ENCODE results near the gene MFAP2.
"Not testable (repeated sequence)": the region's sequence is repeated elsewhere in the genome, so short reads cannot be mapped to it uniquely, and the experiment has no call there.

Gene MFAP2

GRCh38 chr1:16958475-16958874, 21.9 kb downstream of the MFAP2 start:
- DNase-seq = no peak

GRCh38 chr1:16957731-16958130, 22.7 kb downstream of the MFAP2 start:
- no peak for DNase-seq

- no peak for DNase-seq
Measured at GRCh38 chr1:16956775-16957174, 23.6 kb downstream of the MFAP2 start.

- DNase-seq = no peak
Measured at GRCh38 chr1:16955186-16955585, 25.2 kb downstream of the MFAP2 start.

- no peak for DNase-seq
Measured at GRCh38 chr1:16954579-16954978, 25.8 kb downstream of the MFAP2 start.

- not testable (repeated sequence) for DNase-seq
Measured at GRCh38 chr1:16952376-16952775, 28.0 kb downstream of the MFAP2 start.

GRCh38 chr1:16949026-16949425, 31.4 kb downstream of the MFAP2 start:
- peak; percentile 54 for DNase-seq

- DNase-seq = not testable (repeated sequence)
Measured at GRCh38 chr1:16948282-16948891, 32.0 kb downstream of the MFAP2 start.

GRCh38 chr1:16946646-16947045, 33.8 kb downstream of the MFAP2 start:
- DNase-seq = no peak

GRCh38 chr1:16946185-16946584, 34.2 kb downstream of the MFAP2 start:
- not testable (repeated sequence) for DNase-seq

- DNase-seq = not testable (repeated sequence)
Measured at GRCh38 chr1:16945512-16945911, 34.9 kb downstream of the MFAP2 start.

- no peak for DNase-seq
Measured at GRCh38 chr1:16944038-16944437, 36.4 kb downstream of the MFAP2 start.

GRCh38 chr1:16939386-16940180, 40.8 kb downstream of the MFAP2 start:
- DNase-seq = not testable (repeated sequence)

- no peak for DNase-seq
Measured at GRCh38 chr1:16938351-16939321, 41.8 kb downstream of the MFAP2 start.

- not testable (repeated sequence) for DNase-seq
Measured at GRCh38 chr1:16936580-16936979, 43.8 kb downstream of the MFAP2 start.

GRCh38 chr1:16933945-16934344, 46.5 kb downstream of the MFAP2 start:
- not testable (repeated sequence) for DNase-seq

GRCh38 chr1:16931206-16931934, 49.0 kb downstream of the MFAP2 start:
- not testable (repeated sequence) for DNase-seq

GRCh38 chr1:16929146-16930041, 51.0 kb downstream of the MFAP2 start:
- DNase-seq = not testable (repeated sequence)

- no peak for DNase-seq
Measured at GRCh38 chr1:16927711-16928485, 52.5 kb downstream of the MFAP2 start.

GRCh38 chr1:16927256-16927655, 53.2 kb downstream of the MFAP2 start:
- no peak for DNase-seq

Data from HCEC 1CT (cell line).